H9 (cell line): ENCODE data around the gene MINDY4B. TPM values are rescaled to one million over a fixed set of nuclear protein-coding genes. Genes with fewer than 3 reads are reported as not detected.

Source experiments
- DNase-seq: peaks from one replicate; pipeline ENCODE4 v3.0.0-alpha.2; 2017
- H2AFZ ChIP-seq: one replicate; pipeline ENCODE4 v1.6.1; 2013; ENCODE audit warnings: mild to moderate bottlenecking, low read length, control low read depth, moderate library complexity
- H2AK5ac ChIP-seq: 2 replicates; pipeline ENCODE4 v1.6.1; 2013; ENCODE audit warnings: low read length, control low read depth, mixed read lengths; ENCODE audit not compliant: insufficient read length
- H2BK120ac ChIP-seq: one replicate; pipeline ENCODE4 v1.6.1; 2013; ENCODE audit warnings: low read depth, mild to moderate bottlenecking, low read length, control low read depth, inconsistent platforms; ENCODE audit not compliant: poor library complexity, severe bottlenecking
- H2BK12ac ChIP-seq: 2 replicates; pipeline ENCODE4 v1.6.1; 2013; ENCODE audit warnings: low read length, control low read depth, mixed read lengths, low read depth; ENCODE audit not compliant: insufficient read length
- H2BK15ac ChIP-seq: 2 replicates; pipeline ENCODE4 v1.6.1; 2013; ENCODE audit warnings: low read depth, low read length, control low read depth
- H2BK20ac ChIP-seq: one replicate; pipeline ENCODE4 v1.6.1; 2013; ENCODE audit warnings: low read depth, mild to moderate bottlenecking, low read length, control low read depth, inconsistent platforms; ENCODE audit not compliant: poor library complexity, severe bottlenecking
- H2BK5ac ChIP-seq: 2 replicates; pipeline ENCODE4 v1.6.1; 2013; ENCODE audit warnings: low read length, control low read depth, mixed read lengths; ENCODE audit not compliant: insufficient read length
- H3K14ac ChIP-seq: 2 replicates; pipeline ENCODE4 v1.6.1; 2013; ENCODE audit warnings: low read length, control low read depth; ENCODE audit not compliant: insufficient read depth
- H3K18ac ChIP-seq: 2 replicates; pipeline ENCODE4 v1.6.1; 2013; ENCODE audit warnings: low read depth, mild to moderate bottlenecking, mixed read lengths, low read length, control low read depth; ENCODE audit not compliant: insufficient read length
- H3K23ac ChIP-seq: 2 replicates; pipeline ENCODE4 v1.6.1; 2013; ENCODE audit warnings: low read length, control low read depth, mixed read lengths, low read depth; ENCODE audit not compliant: insufficient read length
- H3K23me2 ChIP-seq: 2 replicates; pipeline ENCODE4 v1.6.1; 2013; ENCODE audit warnings: low read depth, mild to moderate bottlenecking, mixed read lengths, low read length, control low read depth; ENCODE audit not compliant: insufficient read length, poor library complexity, severe bottlenecking
- H3K27ac ChIP-seq: 2 replicates; pipeline ENCODE4 v1.5.1; 2013; ENCODE audit warnings: low read length, control low read depth, mixed read lengths, low read depth; ENCODE audit not compliant: insufficient read length
- H3K27me3 ChIP-seq: 2 replicates; pipeline ENCODE4 v1.6.1; 2013; ENCODE audit warnings: low read length, control low read depth, inconsistent platforms; ENCODE audit not compliant: insufficient read depth
- H3K4ac ChIP-seq: 2 replicates; pipeline ENCODE4 v1.6.1; 2013; ENCODE audit warnings: low read depth, mild to moderate bottlenecking, control low read depth, inconsistent platforms, low read length, moderate library complexity
- H3K4me1 ChIP-seq: 2 replicates; pipeline ENCODE4 v1.6.1; 2013; ENCODE audit warnings: low read length, control low read depth, inconsistent platforms; ENCODE audit not compliant: insufficient read depth
- H3K4me2 ChIP-seq: 2 replicates; pipeline ENCODE4 v1.6.1; 2013; ENCODE audit warnings: low read length, control low read depth, mixed read lengths; ENCODE audit not compliant: insufficient read length, insufficient read depth
- H3K56ac ChIP-seq: 2 replicates; pipeline ENCODE4 v1.6.1; 2013; ENCODE audit warnings: low read depth, mild to moderate bottlenecking, mixed read lengths, low read length, control low read depth; ENCODE audit not compliant: insufficient read length
- H3K79me1 ChIP-seq: 2 replicates; pipeline ENCODE4 v1.6.1; 2013; ENCODE audit warnings: low read depth, mild to moderate bottlenecking, moderate library complexity, low read length, control low read depth, inconsistent platforms; ENCODE audit not compliant: insufficient read depth, poor library complexity, severe bottlenecking
- H3K79me2 ChIP-seq: 2 replicates; pipeline ENCODE4 v1.6.1; 2013; ENCODE audit warnings: low read length, control low read depth, inconsistent platforms; ENCODE audit not compliant: insufficient read depth
- H3K9ac ChIP-seq: 2 replicates; pipeline ENCODE4 v1.6.1; 2013; ENCODE audit warnings: low read length, control low read depth, mixed read lengths; ENCODE audit not compliant: insufficient read length; ENCODE audit errors: extremely low read depth
- H3K9me3 ChIP-seq: one replicate; pipeline ENCODE4 v1.6.1; 2013; ENCODE audit warnings: low read depth, low read length, inconsistent platforms; ENCODE audit not compliant: control insufficient read depth
- H3T11ph ChIP-seq: one replicate; pipeline ENCODE4 v1.6.1; 2013; ENCODE audit warnings: mild to moderate bottlenecking, low read length, control low read depth, inconsistent platforms
- H4K20me1 ChIP-seq: one replicate; pipeline ENCODE4 v1.6.1; 2013; ENCODE audit not compliant: control insufficient read depth, insufficient read length, insufficient read depth
- H4K5ac ChIP-seq: 2 replicates; pipeline ENCODE4 v1.6.1; 2013; ENCODE audit warnings: low read depth, mild to moderate bottlenecking, mixed read lengths, low read length, control low read depth; ENCODE audit not compliant: insufficient read length
- H4K8ac ChIP-seq: replicated peaks from 2 replicates; pipeline ENCODE4 v1.6.1; 2013; ENCODE audit warnings: low read length, control low read depth, mixed read lengths, low read depth; ENCODE audit not compliant: insufficient read length
- H4K91ac ChIP-seq: 2 replicates; pipeline ENCODE4 v1.6.1; 2013; ENCODE audit warnings: low read depth, mild to moderate bottlenecking, moderate library complexity, mixed read lengths, low read length, control low read depth; ENCODE audit not compliant: insufficient read length
- H3K27ac Mint-ChIP-seq, 3 experiments: 2 replicates in 2 of 3; 3 replicates in 1 of 3; pipeline ENCODE4 v1.8.0; 2020 to 2021; ENCODE audit warnings: mixed read lengths in 3 of 3, mild to moderate bottlenecking in 1 of 3, moderate library complexity in 1 of 3
- H3K27me3 Mint-ChIP-seq: 2 replicates; pipeline ENCODE4 v1.8.0; 2021; ENCODE audit warnings: low read depth, mild to moderate bottlenecking, moderate library complexity, mixed read lengths
- H3K36me3 Mint-ChIP-seq, 3 experiments: 2 replicates in 2 of 3; 3 replicates in 1 of 3; pipeline ENCODE4 v1.8.0; 2020 to 2021; ENCODE audit warnings: low read depth in 3 of 3, mixed read lengths in 3 of 3; ENCODE audit not compliant: insufficient read depth in 1 of 3
- H3K4me1 Mint-ChIP-seq, 2 experiments: 2 replicates each; pipeline ENCODE4 v1.8.0; 2020; ENCODE audit warnings: mixed read lengths in 2 of 2
- H3K4me3 Mint-ChIP-seq, 2 experiments: 2 replicates in 1 of 2; 3 replicates in 1 of 2; pipeline ENCODE4 v1.8.0; 2020 to 2021; ENCODE audit warnings: mild to moderate bottlenecking in 2 of 2, mixed read lengths in 2 of 2, moderate library complexity in 1 of 2
- H3K9me3 Mint-ChIP-seq, 2 experiments: 2 replicates in 1 of 2; 3 replicates in 1 of 2; pipeline ENCODE4 v1.8.0; 2020; ENCODE audit warnings: mild to moderate bottlenecking in 2 of 2, mixed read lengths in 2 of 2, moderate library complexity in 1 of 2
- CTCF ChIP-seq: fragments of 200-600 bp; sonication (generic); conservative IDR thresholded peaks from 3 replicates; pipeline ENCODE4 v1.8.0; 2021; ENCODE audit warnings: antibody characterized with exemption, mild to moderate bottlenecking
- WGBS: extraction: QIAGEN DNeasy Blood & Tissue Kit; methylation state at CpG from one replicate; pipeline ENCODE4 v1.1.7; 2013; ENCODE audit warnings: missing lambda C conversion rate, low lambda C conversion rate, mixed read lengths; ENCODE audit not compliant: insufficient read length; ENCODE audit errors: extremely low coverage; 5-methylcytosine and 5-hydroxymethylcytosine counted together
- total RNA-seq: library from RNA; stranded (reverse); gene quantifications from 2 replicates; pipeline ENCODE4 v1.2.1, GENCODE V29; 2021

Gene MINDY4B
- total RNA-seq, 1 experiment from 2014 or later = not detected

GRCh38 chr3:150890295-150890694, 14.9 kb downstream of the MINDY4B start:
- Histone ChIP-seq H2AK5ac (no peak overlapping the region), H3K9me3 (no peaks in the 10 kb centered on the region), H3K56ac (no peak overlapping the region), H3K9ac (no peak overlapping the region), H2BK120ac (no peak overlapping the region), H3K4me2 (no peak overlapping the region), H3K79me2 (no peaks in the 10 kb centered on the region), H4K20me1 (no peaks in the 10 kb centered on the region), H2BK20ac (no peak overlapping the region), H3K23ac (no peak overlapping the region), H2BK12ac (no peak overlapping the region), H2AFZ (no peak overlapping the region), H3K27me3 (no peaks in the 10 kb centered on the region), H3K27ac (no peak overlapping the region), H2BK15ac (no peak overlapping the region), H3K23me2 (no peaks in the 10 kb centered on the region), H3K79me1 (no peaks in the 10 kb centered on the region), H4K5ac (no peak overlapping the region), H2BK5ac (no peak overlapping the region), H4K91ac (no peak overlapping the region), H3K14ac (no peak overlapping the region), H4K8ac (no peak overlapping the region), H3K4me1 (no peaks in the 10 kb centered on the region), H3T11ph (no peak overlapping the region), H3K4ac (no peak overlapping the region), H3K18ac (no peak overlapping the region)
- TF ChIP-seq CTCF = no peak
- Mint-ChIP-seq H3K27me3 (no peaks in the 10 kb centered on the region; the same call in 1 of the 2 replicates), H3K36me3 (peaks cover 0 to 4% (median 2%) of the 10 kb centered on the region in 3 experiments; a peak in 2 of 7 replicates), H3K4me3 (no peak overlapping the region), H3K27ac (no peak overlapping the region), H3K9me3 (peaks cover 0 to 3% of the 10 kb centered on the region in 2 experiments; a peak in 3 of 5 replicates), H3K4me1 (no peaks in the 10 kb centered on the region)
- DNase-seq = no peak
- WGBS = no CpG with 5 or more reads among the region's 3 CpGs
